ENCODE data around the gene BBOX1. TPM values are rescaled to one million over a fixed set of nuclear protein-coding genes. Genes with fewer than 3 reads are reported as not detected.

BBOX1 gene
- total RNA-seq, 1 experiment from 2014 or later, result not detected

DNA sequence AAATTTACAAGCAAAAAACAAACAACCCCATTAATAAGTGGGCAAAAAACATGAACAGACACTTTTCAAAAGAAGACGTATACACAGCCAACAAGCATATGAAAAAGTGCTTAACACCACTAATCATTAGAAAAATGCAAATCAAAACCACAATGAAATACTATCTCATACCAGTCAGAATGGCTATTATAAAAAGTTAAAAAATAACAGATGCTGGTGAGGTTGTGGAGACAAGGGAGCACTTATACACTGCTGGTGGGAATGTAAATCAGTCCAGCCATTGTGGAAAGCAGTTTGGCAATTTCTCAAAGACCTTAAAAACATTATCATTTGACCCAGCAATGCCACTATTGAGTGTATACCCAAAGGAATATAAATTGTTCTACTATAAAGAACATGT is 72.3 kb downstream of the BBOX1 start:
- TF ChIP-seq POLR2AphosphoS5 (IDR thresholded peaks at IDR 0.05; ENCODE audit: low read depth, low read length) (no peak), SIN3A (IDR thresholded peaks at IDR 0.05; ENCODE audit: borderline replicate concordance, insufficient read depth, low read depth, low read length) (no peak), TCF7L2 (IDR thresholded peaks at IDR 0.05; ENCODE audit: low read depth, low read length) (no peak)
- TF ChIP-seq, protein P1, sequence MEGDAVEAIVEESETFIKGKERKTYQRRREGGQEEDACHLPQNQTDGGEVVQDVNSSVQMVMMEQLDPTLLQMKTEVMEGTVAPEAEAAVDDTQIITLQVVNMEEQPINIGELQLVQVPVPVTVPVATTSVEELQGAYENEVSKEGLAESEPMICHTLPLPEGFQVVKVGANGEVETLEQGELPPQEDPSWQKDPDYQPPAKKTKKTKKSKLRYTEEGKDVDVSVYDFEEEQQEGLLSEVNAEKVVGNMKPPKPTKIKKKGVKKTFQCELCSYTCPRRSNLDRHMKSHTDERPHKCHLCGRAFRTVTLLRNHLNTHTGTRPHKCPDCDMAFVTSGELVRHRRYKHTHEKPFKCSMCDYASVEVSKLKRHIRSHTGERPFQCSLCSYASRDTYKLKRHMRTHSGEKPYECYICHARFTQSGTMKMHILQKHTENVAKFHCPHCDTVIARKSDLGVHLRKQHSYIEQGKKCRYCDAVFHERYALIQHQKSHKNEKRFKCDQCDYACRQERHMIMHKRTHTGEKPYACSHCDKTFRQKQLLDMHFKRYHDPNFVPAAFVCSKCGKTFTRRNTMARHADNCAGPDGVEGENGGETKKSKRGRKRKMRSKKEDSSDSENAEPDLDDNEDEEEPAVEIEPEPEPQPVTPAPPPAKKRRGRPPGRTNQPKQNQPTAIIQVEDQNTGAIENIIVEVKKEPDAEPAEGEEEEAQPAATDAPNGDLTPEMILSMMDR (IDR thresholded peaks at IDR 0.05), result no peak
- TF ChIP-seq, protein P2, sequence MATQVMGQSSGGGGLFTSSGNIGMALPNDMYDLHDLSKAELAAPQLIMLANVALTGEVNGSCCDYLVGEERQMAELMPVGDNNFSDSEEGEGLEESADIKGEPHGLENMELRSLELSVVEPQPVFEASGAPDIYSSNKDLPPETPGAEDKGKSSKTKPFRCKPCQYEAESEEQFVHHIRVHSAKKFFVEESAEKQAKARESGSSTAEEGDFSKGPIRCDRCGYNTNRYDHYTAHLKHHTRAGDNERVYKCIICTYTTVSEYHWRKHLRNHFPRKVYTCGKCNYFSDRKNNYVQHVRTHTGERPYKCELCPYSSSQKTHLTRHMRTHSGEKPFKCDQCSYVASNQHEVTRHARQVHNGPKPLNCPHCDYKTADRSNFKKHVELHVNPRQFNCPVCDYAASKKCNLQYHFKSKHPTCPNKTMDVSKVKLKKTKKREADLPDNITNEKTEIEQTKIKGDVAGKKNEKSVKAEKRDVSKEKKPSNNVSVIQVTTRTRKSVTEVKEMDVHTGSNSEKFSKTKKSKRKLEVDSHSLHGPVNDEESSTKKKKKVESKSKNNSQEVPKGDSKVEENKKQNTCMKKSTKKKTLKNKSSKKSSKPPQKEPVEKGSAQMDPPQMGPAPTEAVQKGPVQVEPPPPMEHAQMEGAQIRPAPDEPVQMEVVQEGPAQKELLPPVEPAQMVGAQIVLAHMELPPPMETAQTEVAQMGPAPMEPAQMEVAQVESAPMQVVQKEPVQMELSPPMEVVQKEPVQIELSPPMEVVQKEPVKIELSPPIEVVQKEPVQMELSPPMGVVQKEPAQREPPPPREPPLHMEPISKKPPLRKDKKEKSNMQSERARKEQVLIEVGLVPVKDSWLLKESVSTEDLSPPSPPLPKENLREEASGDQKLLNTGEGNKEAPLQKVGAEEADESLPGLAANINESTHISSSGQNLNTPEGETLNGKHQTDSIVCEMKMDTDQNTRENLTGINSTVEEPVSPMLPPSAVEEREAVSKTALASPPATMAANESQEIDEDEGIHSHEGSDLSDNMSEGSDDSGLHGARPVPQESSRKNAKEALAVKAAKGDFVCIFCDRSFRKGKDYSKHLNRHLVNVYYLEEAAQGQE (IDR thresholded peaks at IDR 0.05; ENCODE audit: insufficient read depth in 1 of 2, low read depth in 2 of 2, low read length in 1 of 2), result no peak
- H3K27me3 ChIP-seq (ENCODE audit: control insufficient read depth, insufficient read depth, low read length), result no peaks in the 10 kb centered on the region
- H3K4me1 ChIP-seq (ENCODE audit: control insufficient read depth, insufficient read depth, low read length), result no peaks in the 10 kb centered on the region
- no peak overlapping the region for H3K27ac ChIP-seq (ENCODE audit: low read length)
- no peak overlapping the region for H3K4me3 ChIP-seq (ENCODE audit: low read depth in 2 of 2, low read length in 2 of 2)
- no peaks in the 10 kb centered on the region for H3K36me3 ChIP-seq (ENCODE audit: control insufficient read depth, insufficient read depth, low read length)
- ChIA-PET POLR2A (no interaction called here), CTCF (no interaction called here)
- ATAC-seq, result no peak
- no TSS peak for BruUV-seq (replicated peaks)
- no peak for DNase-seq (ENCODE audit: low read depth, low spot score)
- H3K9me3 ChIP-seq (ENCODE audit: control insufficient read depth, insufficient read depth, low read depth, low read length), result no peaks in the 10 kb centered on the region
- in situ Hi-C loops (cut with HindIII; ENCODE audit: low pct_unique_long_range_greater_than_20kb, low sequenced_read_pairs), result no loop called here
- intact Hi-C loops (cut with micrococcal nuclease; ENCODE audit: unreplicated experiment), result no loop called here

DNA sequence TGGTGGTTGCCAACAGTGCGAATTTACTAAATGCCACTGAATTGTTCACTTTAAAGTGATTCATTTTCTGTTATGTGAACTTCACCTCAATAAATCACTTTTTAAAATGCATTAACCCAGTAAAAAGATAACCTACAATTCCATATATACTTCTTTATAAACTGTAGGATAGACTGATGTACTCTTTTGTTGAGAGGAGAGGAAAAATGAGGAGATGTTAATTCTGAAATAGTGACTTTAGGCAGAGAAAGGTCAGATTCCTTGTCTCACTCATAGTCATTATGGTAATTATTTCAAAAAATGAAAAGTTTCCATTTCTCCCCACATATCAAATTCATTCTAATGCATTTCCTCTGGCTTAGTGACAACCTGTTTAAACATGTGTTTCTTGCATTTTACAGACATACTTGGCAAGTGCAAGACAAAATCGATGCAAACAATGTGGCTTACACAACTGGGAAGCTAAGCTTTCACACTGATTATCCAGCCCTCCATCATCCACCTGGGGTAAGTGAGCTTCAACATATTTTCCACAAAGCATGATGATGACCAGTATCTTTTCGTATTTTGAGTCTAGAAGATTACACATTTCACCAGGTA is 74.5 kb downstream of the BBOX1 start:
- CTCF ChIA-PET, result no interaction called here
- ATAC-seq (no peak), DNase-seq (ENCODE audit: low read depth, low spot score) (no peak)
- no peaks in the 10 kb centered on the region for H3K9me3 ChIP-seq (ENCODE audit: control insufficient read depth, insufficient read depth, low read depth, low read length)
- H3K27ac ChIP-seq (ENCODE audit: low read length), result no peak overlapping the region
- H3K36me3 ChIP-seq (ENCODE audit: control insufficient read depth, insufficient read depth, low read length), result no peaks in the 10 kb centered on the region
- no peaks in the 10 kb centered on the region for H3K27me3 ChIP-seq (ENCODE audit: control insufficient read depth, insufficient read depth, low read length)
- H3K4me3 ChIP-seq (ENCODE audit: low read depth in 2 of 2, low read length in 2 of 2), result no peak overlapping the region
- intact Hi-C loops (cut with micrococcal nuclease; ENCODE audit: unreplicated experiment) (no loop called here), in situ Hi-C loops (cut with HindIII; ENCODE audit: low pct_unique_long_range_greater_than_20kb, low sequenced_read_pairs) (no loop called here)
- TF ChIP-seq, protein P1 (IDR thresholded peaks at IDR 0.05), result no peak
- no peak for TF ChIP-seq TCF7L2 (IDR thresholded peaks at IDR 0.05; ENCODE audit: low read depth, low read length)
- no peak for TF ChIP-seq POLR2AphosphoS5 (IDR thresholded peaks at IDR 0.05; ENCODE audit: low read depth, low read length)
- TF ChIP-seq, protein P2 (IDR thresholded peaks at IDR 0.05; ENCODE audit: insufficient read depth in 1 of 2, low read depth in 2 of 2, low read length in 1 of 2), result no peak
- TF ChIP-seq SIN3A (IDR thresholded peaks at IDR 0.05; ENCODE audit: borderline replicate concordance, insufficient read depth, low read depth, low read length), result no peak
- no TSS peak for BruUV-seq (replicated peaks)
- POLR2A ChIA-PET, result no interaction called here
- no peaks in the 10 kb centered on the region for H3K4me1 ChIP-seq (ENCODE audit: control insufficient read depth, insufficient read depth, low read length)
